Posterior cingulate gyrus (tissue), 11 donors: ENCODE data around the gene RAB6A.
"Not testable (repeated sequence)": the region's sequence is repeated elsewhere in the genome, so short reads cannot be mapped to it uniquely, and the experiment has no call there.

Experiments used
- DNase-seq, 10 donors: peaks; one replicate each; pipeline versions ENCODE4 v3.0.0 to v3.0.0-alpha.2; 2020 to 2021; ENCODE audit warnings: mixed read lengths in 3 of 10
- intact Hi-C: fragments of 100-400 bp; cut with DNase I; formaldehyde crosslinking; loops from one replicate; pipeline ENCODE4 v1.15.1; 2023

RAB6A gene

GRCh38 chr11:73760679-73761402 is at the start of gene RAB6A:
TSS of gene RAB6A (minus strand) at chr11:73761074. CDS start at chr11:73760635, 439 bp downstream.
- DNase-seq, result peak; percentile 99 to 100 (median 100)
- intact Hi-C loops, result loop anchor here (1.0 to 5.0 kb wide), 3 partner anchors 18 to 171 kb away; partner anchors contain the start of genes COA4 and PAAF1

GRCh38 chr11:73810637-73811036 is 49.8 kb upstream of the RAB6A start:
- DNase-seq, result peak in 1 of 10 donors; percentile 5
- intact Hi-C loops, result no loop called here

GRCh38 chr11:73808052-73808451 is 47.2 kb upstream of the RAB6A start:
- intact Hi-C loops, result no loop called here
- DNase-seq, result no peak

GRCh38 chr11:73804712-73805111 is 43.8 kb upstream of the RAB6A start:
- no peak for DNase-seq
- intact Hi-C loops, result no loop called here

GRCh38 chr11:73801136-73801535 is 40.3 kb upstream of the RAB6A start:
- DNase-seq, result no peak

GRCh38 chr11:73800276-73800806 is 39.5 kb upstream of the RAB6A start:
- intact Hi-C loops, result no loop called here
- peak in 1 of 10 donors; percentile 17 for DNase-seq

More at GRCh38 chr11:73801136-73801535, 40.3 kb upstream of the RAB6A start:
- intact Hi-C loops, result no loop called here

GRCh38 chr11:73797457-73797856 is 36.6 kb upstream of the RAB6A start:
- intact Hi-C loops, result no loop called here
- DNase-seq, result peak; percentile 35 to 97 (median 62)

- peak; percentile 57 to 98 (median 84) for DNase-seq
- intact Hi-C loops, result no loop called here
Measured at GRCh38 chr11:73795925-73796632, 35.2 kb upstream of the RAB6A start.

- DNase-seq, result no peak
- intact Hi-C loops, result no loop called here
Measured at GRCh38 chr11:73792584-73792983, 31.7 kb upstream of the RAB6A start.

GRCh38 chr11:73789279-73789670 is 28.4 kb upstream of the RAB6A start:
- DNase-seq, result no peak
- intact Hi-C loops, result no loop called here

- peak; percentile 78 to 97 (median 88) for DNase-seq
- intact Hi-C loops, result loop anchor here (1.0 kb wide), 2 partner anchors 9 to 88 kb away; partner anchors contain the start of genes COA4 and PAAF1
Measured at GRCh38 chr11:73787643-73788558, 27.0 kb upstream of the RAB6A start, which contains the start of gene MRPL48. TSS of gene MRPL48 (plus strand) at chr11:73787874. CDS start at chr11:73787972, 98 bp downstream.

- intact Hi-C loops, result loop anchor here (1.0 kb wide), 1 partner anchor 8 kb away; no protein-coding TSS in a partner anchor
- DNase-seq, result no peak
Measured at GRCh38 chr11:73787051-73787642, 26.3 kb upstream of the RAB6A start.

- intact Hi-C loops, DNase-seq: not testable (repeated sequence)
Measured at GRCh38 chr11:73785467-73785866, 24.6 kb upstream of the RAB6A start.

- intact Hi-C loops, result no loop called here
- DNase-seq, result no peak
Measured at GRCh38 chr11:73784734-73785133, 23.9 kb upstream of the RAB6A start.

GRCh38 chr11:73784080-73784634 is 23.3 kb upstream of the RAB6A start:
- no peak for DNase-seq
- intact Hi-C loops, result no loop called here

- intact Hi-C loops, result no loop called here
- DNase-seq, result no peak
Measured at GRCh38 chr11:73783483-73784020, 22.7 kb upstream of the RAB6A start.

GRCh38 chr11:73781303-73781702 is 20.4 kb upstream of the RAB6A start:
- intact Hi-C loops, result no loop called here
- DNase-seq, result no peak

GRCh38 chr11:73779084-73779902 is 18.4 kb upstream of the RAB6A start:
- intact Hi-C loops, result loop anchor here (1.0 kb wide), 2 partner anchors 8 to 18 kb away; partner anchors contain the start of genes MRPL48 and RAB6A
- DNase-seq, result peak; percentile 98 to 100 (median 99)
